Thoracic aorta (tissue), 2 donors: ENCODE results near the gene HMGCR. TPM values are rescaled to one million over a fixed set of nuclear protein-coding genes. Genes with fewer than 3 reads are reported as not detected.

Experiments used
- ATAC-seq: fragments of 150-250 bp; one replicate; pipeline ENCODE4 v1.8.0; 2017; ENCODE audit warnings: low read depth; ENCODE audit not compliant: insufficient number of reproducible peaks, low FRiP score
- DNase-seq: peaks from one replicate; pipeline ENCODE4 v3.0.0-alpha.2; 2020; ENCODE audit warnings: low spot score
- H3K27ac ChIP-seq, 2 donors: fragments of 200-600 bp; sonication (generic); 1 replicate in 1 of 2; 2 replicates in 1 of 2; pipeline ENCODE4 v1.5.1; 2016; ENCODE audit warnings: mild to moderate bottlenecking in 2 of 2, moderate library complexity in 2 of 2
- H3K27me3 ChIP-seq: fragments of 200-600 bp; sonication (generic); replicated peaks from 2 replicates; pipeline ENCODE4 v1.6.0; 2016; ENCODE audit warnings: mild to moderate bottlenecking; ENCODE audit not compliant: insufficient read depth
- H3K36me3 ChIP-seq: fragments of 200-600 bp; sonication (generic); one replicate; pipeline ENCODE4 v1.5.1; 2016
- H3K4me1 ChIP-seq, 2 donors: fragments of 200-600 bp; sonication (generic); 1 replicate in 1 of 2; 2 replicates in 1 of 2; pipeline versions ENCODE4 v1.5.1 to v1.6.0; 2016; ENCODE audit warnings: low read depth in 2 of 2, mild to moderate bottlenecking in 1 of 2; ENCODE audit not compliant: control insufficient read depth in 1 of 2
- H3K4me3 ChIP-seq: fragments of 200-600 bp; sonication (generic); 2 replicates; pipeline ENCODE4 v1.5.1; 2016; ENCODE audit warnings: mild to moderate bottlenecking
- H3K9me3 ChIP-seq: fragments of 200-600 bp; sonication (generic); 2 replicates; pipeline ENCODE4 v1.5.1; 2016
- CTCF ChIP-seq: fragments of 200-600 bp; sonication (generic); IDR thresholded peaks from one replicate; pipeline ENCODE4 v1.5.1; 2019; ENCODE audit warnings: antibody characterized with exemption
- total RNA-seq, 2 donors: library from RNA; depleted of rRNA; stranded (reverse); fragments of >200 nt; gene quantifications; one replicate each; pipeline versions ENCODE4 v1.1.0 to v1.2.3, GENCODE V29; 2016

Gene HMGCR
- total RNA-seq, 2 donors from 2014 or later, result 13.2 to 29.1 TPM

- Histone ChIP-seq H3K4me1 (no peaks in the 10 kb centered on the region), H3K36me3 (peaks cover 45% of the 10 kb centered on the region), H3K4me3 (no peak overlapping the region), H3K27ac (no peak overlapping the region), H3K9me3 (no peaks in the 10 kb centered on the region), H3K27me3 (no peaks in the 10 kb centered on the region)
- no peak for ATAC-seq
- no peak for TF ChIP-seq CTCF
- DNase-seq, result no peak
These were observed 19.7 kb downstream of the HMGCR start for GRCh38 chr5:75356719-75357118.

GRCh38 chr5:75358117-75358516 lies 21.1 kb downstream of the HMGCR start:
- Histone ChIP-seq H3K9me3 (no peaks in the 10 kb centered on the region), H3K36me3 (peaks cover 45% of the 10 kb centered on the region), H3K27ac (no peak overlapping the region), H3K27me3 (no peaks in the 10 kb centered on the region), H3K4me3 (no peak overlapping the region), H3K4me1 (no peaks in the 10 kb centered on the region)
- no peak for TF ChIP-seq CTCF
- DNase-seq (no peak), ATAC-seq (no peak)

- no peak overlapping the region for H3K4me3 ChIP-seq
- no peak overlapping the region for H3K27ac ChIP-seq
- H3K36me3 ChIP-seq, result peaks cover 28% of the 10 kb centered on the region
- ATAC-seq, result no peak
- peaks cover 0 to 4% of the 10 kb centered on the region in 2 donors for H3K4me1 ChIP-seq
- no peaks in the 10 kb centered on the region for H3K9me3 ChIP-seq
- no peaks in the 10 kb centered on the region for H3K27me3 ChIP-seq
- no peak for DNase-seq
- TF ChIP-seq CTCF, result no peak
These were observed 24.3 kb downstream of the HMGCR start for GRCh38 chr5:75361310-75361709.

GRCh38 chr5:75362474-75362975 lies 25.5 kb downstream of the HMGCR start:
- DNase-seq, result no peak
- Histone ChIP-seq H3K4me1 (peaks cover 0 to 4% of the 10 kb centered on the region in 2 donors), H3K9me3 (no peaks in the 10 kb centered on the region), H3K36me3 (peaks cover 17% of the 10 kb centered on the region), H3K27me3 (no peaks in the 10 kb centered on the region), H3K4me3 (no peak overlapping the region), H3K27ac (no peak overlapping the region)
- TF ChIP-seq CTCF, result no peak
- ATAC-seq, result no peak

GRCh38 chr5:75363111-75363510 lies 26.1 kb downstream of the HMGCR start:
- TF ChIP-seq CTCF, result no peak
- no peak overlapping the region for H3K27ac ChIP-seq
- H3K9me3 ChIP-seq, result no peaks in the 10 kb centered on the region
- DNase-seq (no peak), ATAC-seq (no peak)
- peaks cover 13% of the 10 kb centered on the region for H3K36me3 ChIP-seq
- H3K4me1 ChIP-seq, result peaks cover 0 to 4% of the 10 kb centered on the region in 2 donors
- H3K4me3 ChIP-seq, result no peak overlapping the region
- no peaks in the 10 kb centered on the region for H3K27me3 ChIP-seq
